ENCODE measurements around the gene ZNF438.

ZNF438 gene

GRCh38 chr10:31020209-31020608, 11.5 kb downstream of the ZNF438 start:
- H3K36me3 ChIP-seq, result no peaks in the 10 kb centered on the region
- H4K20me1 ChIP-seq, result no peaks in the 10 kb centered on the region
- H3K27ac ChIP-seq, result no peak overlapping the region
- H3K27me3 ChIP-seq, result no peaks in the 10 kb centered on the region
- H3K9me3 ChIP-seq (replicated peaks in 1 of 11), result peaks cover 0 to 5% (median 0%) of the 10 kb centered on the region in 11 experiments; a peak in 3 of 22 replicates
- H3K4me2 ChIP-seq, result no peak overlapping the region
- no peaks in the 10 kb centered on the region for H3K4me1 ChIP-seq
- TF ChIP-seq Cebpa-rat (IDR thresholded peaks at IDR 0.05), result no peak
- H3K4me3 ChIP-seq, result no peak overlapping the region
- no peak overlapping the region for H3K9ac ChIP-seq

GRCh38 chr10:31018962-31019361, 12.7 kb downstream of the ZNF438 start:
- TF ChIP-seq Cebpa-rat (IDR thresholded peaks at IDR 0.05), result no peak
- no peaks in the 10 kb centered on the region for H3K36me3 ChIP-seq
- no peak overlapping the region for H3K27ac ChIP-seq
- H3K4me3 ChIP-seq, result no peak overlapping the region
- H3K4me2 ChIP-seq, result no peak overlapping the region
- H3K9me3 ChIP-seq (replicated peaks in 1 of 11), result peaks cover 0 to 3% (median 0%) of the 10 kb centered on the region in 11 experiments; a peak in 1 of 22 replicates
- H3K27me3 ChIP-seq, result no peaks in the 10 kb centered on the region
- no peak overlapping the region for H3K9ac ChIP-seq
- H4K20me1 ChIP-seq, result no peaks in the 10 kb centered on the region
- H3K4me1 ChIP-seq, result no peaks in the 10 kb centered on the region

GRCh38 chr10:31018356-31018750, 13.3 kb downstream of the ZNF438 start:
- no peak overlapping the region for H3K9ac ChIP-seq
- no peak overlapping the region for H3K4me2 ChIP-seq
- peaks cover 0 to 3% (median 0%) of the 10 kb centered on the region in 11 experiments; a peak in 1 of 22 replicates for H3K9me3 ChIP-seq (replicated peaks in 1 of 11)
- no peaks in the 10 kb centered on the region for H3K27me3 ChIP-seq
- no peak for TF ChIP-seq Cebpa-rat (IDR thresholded peaks at IDR 0.05)
- H3K27ac ChIP-seq, result no peak overlapping the region
- no peaks in the 10 kb centered on the region for H3K36me3 ChIP-seq
- no peaks in the 10 kb centered on the region for H4K20me1 ChIP-seq
- no peaks in the 10 kb centered on the region for H3K4me1 ChIP-seq
- H3K4me3 ChIP-seq, result no peak overlapping the region

- H4K20me1 ChIP-seq, result no peaks in the 10 kb centered on the region
- H3K4me3 ChIP-seq, result no peak overlapping the region
These were observed 13.9 kb downstream of the ZNF438 start for GRCh38 chr10:31017534-31018355.

GRCh38 chr10:31014161-31014875, 17.3 kb downstream of the ZNF438 start:
- Histone ChIP-seq H3K9ac (no peak overlapping the region), H3K9me3 (replicated peaks in 1 of 11) (peaks cover 0 to 8% (median 0%) of the 10 kb centered on the region in 11 experiments; a peak in 2 of 22 replicates), H4K20me1 (no peaks in the 10 kb centered on the region), H3K4me3 (no peak overlapping the region), H3K4me2 (no peak overlapping the region), H3K4me1 (no peaks in the 10 kb centered on the region), H3K27ac (no peak overlapping the region), H3K27me3 (no peaks in the 10 kb centered on the region), H3K36me3 (no peaks in the 10 kb centered on the region)
- TF ChIP-seq Cebpa-rat (IDR thresholded peaks at IDR 0.05), result no peak

More at GRCh38 chr10:31017534-31018355, 13.9 kb downstream of the ZNF438 start:
- Histone ChIP-seq H3K27me3 (no peaks in the 10 kb centered on the region), H3K9me3 (replicated peaks in 1 of 11) (peaks cover 0 to 6% (median 0%) of the 10 kb centered on the region in 11 experiments; a peak in 1 of 22 replicates), H3K4me2 (no peak overlapping the region), H3K4me1 (no peaks in the 10 kb centered on the region), H3K27ac (no peak overlapping the region), H3K36me3 (no peaks in the 10 kb centered on the region), H3K9ac (no peak overlapping the region)
- TF ChIP-seq Cebpa-rat (IDR thresholded peaks at IDR 0.05), result no peak

- H3K4me3 ChIP-seq, result no peak overlapping the region
- no peak overlapping the region for H3K9ac ChIP-seq
- H3K4me2 ChIP-seq, result no peak overlapping the region
- H3K4me1 ChIP-seq, result peaks cover 0 to 4% (median 0%) of the 10 kb centered on the region in 10 experiments; a peak in 4 of 20 replicates
- H3K27me3 ChIP-seq, result no peaks in the 10 kb centered on the region
- no peak for TF ChIP-seq Cebpa-rat (IDR thresholded peaks at IDR 0.05)
- peaks cover 0 to 8% (median 0%) of the 10 kb centered on the region in 11 experiments; a peak in 2 of 22 replicates for H3K9me3 ChIP-seq (replicated peaks in 1 of 11)
- H3K27ac ChIP-seq, result no peak overlapping the region
- H4K20me1 ChIP-seq, result no peaks in the 10 kb centered on the region
- H3K36me3 ChIP-seq, result no peaks in the 10 kb centered on the region
These were observed 18.3 kb downstream of the ZNF438 start for GRCh38 chr10:31013331-31013730.

- H3K27ac ChIP-seq, result no peak overlapping the region
- no peaks in the 10 kb centered on the region for H3K27me3 ChIP-seq
- no peak overlapping the region for H3K4me3 ChIP-seq
- TF ChIP-seq Cebpa-rat (IDR thresholded peaks at IDR 0.05), result no peak
- no peak overlapping the region for H3K9ac ChIP-seq
- no peaks in the 10 kb centered on the region for H4K20me1 ChIP-seq
- H3K36me3 ChIP-seq, result no peaks in the 10 kb centered on the region
- H3K4me2 ChIP-seq, result 0 out of 22 replicates have a peak overlapping the region, but pooled peaks of 1 of the 11 experiments have one; percentile 11
- peaks cover 0 to 8% (median 0%) of the 10 kb centered on the region in 11 experiments; a peak in 2 of 22 replicates for H3K9me3 ChIP-seq (replicated peaks in 1 of 11)
- peaks cover 0 to 21% (median 0%) of the 10 kb centered on the region in 10 experiments; a peak in 6 of 20 replicates for H3K4me1 ChIP-seq
These were observed 20.0 kb downstream of the ZNF438 start for GRCh38 chr10:31011665-31012022.

GRCh38 chr10:31011017-31011664, 20.5 kb downstream of the ZNF438 start:
- no peak overlapping the region for H3K4me3 ChIP-seq
- no peak overlapping the region for H3K27ac ChIP-seq
- no peaks in the 10 kb centered on the region for H3K36me3 ChIP-seq
- peaks cover 0 to 8% (median 0%) of the 10 kb centered on the region in 11 experiments; a peak in 3 of 22 replicates for H3K9me3 ChIP-seq (replicated peaks in 1 of 11)
- TF ChIP-seq Cebpa-rat (IDR thresholded peaks at IDR 0.05), result no peak
- H3K4me2 ChIP-seq, result 0 out of 22 replicates have a peak overlapping the region, but pooled peaks of 1 of the 11 experiments have one; percentile 11
- H3K4me1 ChIP-seq, result peaks cover 0 to 26% (median 0%) of the 10 kb centered on the region in 10 experiments; a peak in 7 of 20 replicates
- H4K20me1 ChIP-seq, result no peaks in the 10 kb centered on the region
- no peaks in the 10 kb centered on the region for H3K27me3 ChIP-seq
- H3K9ac ChIP-seq, result no peak overlapping the region

GRCh38 chr10:31010062-31010461, 21.6 kb downstream of the ZNF438 start:
- Histone ChIP-seq H3K27ac (no peak overlapping the region), H3K36me3 (no peaks in the 10 kb centered on the region), H4K20me1 (no peaks in the 10 kb centered on the region), H3K4me2 (no peak overlapping the region), H3K9me3 (replicated peaks in 1 of 11) (peaks cover 0 to 9% (median 0%) of the 10 kb centered on the region in 11 experiments; a peak in 3 of 22 replicates), H3K27me3 (no peaks in the 10 kb centered on the region), H3K4me1 (peaks cover 2 to 35% (median 5%) of the 10 kb centered on the region in 10 experiments; a peak in 17 of 20 replicates), H3K9ac (no peak overlapping the region), H3K4me3 (no peak overlapping the region)
- no peak for TF ChIP-seq Cebpa-rat (IDR thresholded peaks at IDR 0.05)

Measured in BLaER1 treated with 17β-estradiol and CSF1 and Interleukin-3, amounts not matched to agents 10 nM and 100 nM (cell line).